GM21515 (cell line): ENCODE results near the gene TSPAN1.

Experiments
- ATAC-seq: cut with Tn5 transposase; IDR thresholded peaks from one replicate; pipeline ENCODE4 v1.9.1; 2021; ENCODE audit not compliant: unreplicated experiment

Gene TSPAN1

DNA sequence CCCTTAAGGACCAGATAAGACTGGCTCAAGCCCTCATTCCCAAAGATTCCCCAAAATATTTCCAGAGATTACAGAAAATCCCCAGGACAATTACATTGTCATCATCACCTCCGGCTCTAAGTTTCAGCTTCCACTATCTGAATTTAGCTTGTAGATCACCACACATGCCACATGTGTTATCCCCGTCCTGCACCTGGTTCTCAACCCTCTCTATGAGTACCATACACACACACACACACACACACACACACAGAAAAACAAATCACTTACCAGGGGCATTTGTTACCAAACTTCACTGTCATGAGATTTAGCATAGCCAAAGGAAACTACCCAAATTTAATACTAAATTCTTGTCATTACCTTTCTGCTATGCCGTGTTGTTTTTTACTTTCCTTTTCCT is 15.4 kb upstream of the TSPAN1 start:
- ATAC-seq: no peak

- ATAC-seq: no peak
Measured at GRCh38 chr1:46160212-46160611, 14.7 kb upstream of the TSPAN1 start.

- no peak for ATAC-seq
Measured at GRCh38 chr1:46166521-46167462, 8.1 kb upstream of the TSPAN1 start.

GRCh38 chr1:46168477-46168876 is 6.4 kb upstream of the TSPAN1 start:
- ATAC-seq: no peak

DNA sequence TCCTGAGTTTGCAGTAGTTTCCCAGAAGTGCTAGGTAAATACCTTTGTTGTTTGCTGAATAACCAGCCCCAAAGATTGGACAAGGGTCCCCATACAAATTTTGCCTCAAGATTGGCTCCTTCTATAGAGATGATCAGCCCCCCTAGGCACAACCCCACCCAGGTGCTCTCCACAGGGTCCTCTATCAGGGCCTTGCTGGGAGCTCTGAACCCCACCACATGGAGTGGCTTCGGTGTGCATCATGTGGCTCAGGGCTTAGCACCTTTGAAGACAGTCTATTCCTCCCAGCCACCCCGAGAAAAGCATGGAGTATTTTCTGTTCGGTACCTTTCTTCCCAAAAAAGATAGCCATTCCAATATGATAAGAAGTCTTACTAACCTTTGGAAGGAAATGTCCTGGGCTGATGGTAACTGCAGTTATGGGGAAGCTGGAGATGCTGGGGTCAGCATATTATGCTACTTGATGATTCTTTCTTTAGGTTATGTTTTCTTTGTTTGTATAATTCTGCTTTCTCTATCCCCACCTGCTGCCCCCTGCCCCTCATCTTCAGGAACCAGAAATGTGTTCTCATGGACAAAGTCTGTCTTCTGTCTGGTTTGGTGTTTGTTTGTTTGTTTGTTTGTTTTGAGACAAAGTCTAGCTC is 5.0 kb upstream of the TSPAN1 start:
- ATAC-seq: no peak

- ATAC-seq: no peak
Measured at GRCh38 chr1:46171351-46171750, 3.5 kb upstream of the TSPAN1 start.

GRCh38 chr1:46171871-46172270 is 3.0 kb upstream of the TSPAN1 start:
- no peak for ATAC-seq

GRCh38 chr1:46172321-46172720 is 2.6 kb upstream of the TSPAN1 start:
- no peak for ATAC-seq

GRCh38 chr1:46173361-46173856 is 1.5 kb upstream of the TSPAN1 start:
- no peak for ATAC-seq

DNA sequence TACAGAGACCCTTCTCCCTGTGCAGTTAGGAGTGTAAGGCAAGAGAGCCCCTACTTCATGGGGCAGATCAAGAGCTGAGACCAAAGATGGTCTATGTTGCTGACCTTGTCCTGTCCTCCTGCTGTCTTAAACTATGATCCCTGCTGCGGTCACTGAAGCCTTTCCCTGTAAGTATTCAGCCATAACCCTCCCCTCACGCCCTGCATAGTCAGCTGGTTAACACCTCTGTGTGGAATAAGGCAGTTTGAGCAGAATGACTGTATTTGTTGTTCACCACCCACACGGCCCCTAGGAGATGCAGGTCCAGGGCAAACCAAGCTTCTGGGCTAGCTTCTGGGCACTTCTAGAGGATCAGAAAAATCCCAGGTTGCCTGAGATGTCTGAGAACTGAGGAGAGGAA is 356 bp downstream of the TSPAN1 start:
- no peak for ATAC-seq

DNA sequence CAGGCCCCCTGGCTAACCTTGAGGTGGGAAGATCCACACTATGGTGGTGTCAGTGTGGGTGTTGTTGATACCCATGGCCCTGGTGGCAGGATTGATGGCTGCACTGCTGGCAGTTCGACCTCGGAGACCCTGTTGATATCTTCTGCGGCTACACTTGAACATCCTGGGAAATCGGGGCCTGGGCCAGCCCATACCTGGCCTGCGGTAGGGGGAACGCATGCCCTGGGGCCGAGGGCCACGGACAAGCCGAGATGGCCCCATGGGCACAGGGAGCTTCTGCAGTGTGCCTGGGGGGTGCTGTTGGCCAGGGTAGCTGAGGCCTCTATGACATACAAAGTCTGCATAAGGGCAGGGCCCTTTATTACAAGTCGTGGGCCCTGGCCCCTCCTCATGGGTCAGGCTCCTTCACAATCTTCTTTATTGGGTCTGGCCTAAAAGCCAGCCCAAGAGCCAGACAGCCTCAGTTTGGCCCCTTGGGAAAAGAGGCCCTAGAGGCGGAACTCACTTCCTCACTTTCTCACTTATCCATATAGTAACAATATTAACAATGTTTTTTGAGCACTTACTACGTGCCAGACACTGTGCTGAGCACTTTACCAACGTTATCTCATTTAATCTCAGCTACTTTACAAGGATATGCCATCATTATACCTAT is 1.5 kb downstream of the TSPAN1 start, which contains the start of gene P3R3URF:
TSS of gene P3R3URF (minus strand) at position 278 of the 655 bp plus-strand sequence. CDS start at position 261, 17 bp downstream.
- ATAC-seq: no peak

- ATAC-seq: peak; percentile 47
Measured at GRCh38 chr1:46179138-46180081, 4.5 kb downstream of the TSPAN1 start.

DNA sequence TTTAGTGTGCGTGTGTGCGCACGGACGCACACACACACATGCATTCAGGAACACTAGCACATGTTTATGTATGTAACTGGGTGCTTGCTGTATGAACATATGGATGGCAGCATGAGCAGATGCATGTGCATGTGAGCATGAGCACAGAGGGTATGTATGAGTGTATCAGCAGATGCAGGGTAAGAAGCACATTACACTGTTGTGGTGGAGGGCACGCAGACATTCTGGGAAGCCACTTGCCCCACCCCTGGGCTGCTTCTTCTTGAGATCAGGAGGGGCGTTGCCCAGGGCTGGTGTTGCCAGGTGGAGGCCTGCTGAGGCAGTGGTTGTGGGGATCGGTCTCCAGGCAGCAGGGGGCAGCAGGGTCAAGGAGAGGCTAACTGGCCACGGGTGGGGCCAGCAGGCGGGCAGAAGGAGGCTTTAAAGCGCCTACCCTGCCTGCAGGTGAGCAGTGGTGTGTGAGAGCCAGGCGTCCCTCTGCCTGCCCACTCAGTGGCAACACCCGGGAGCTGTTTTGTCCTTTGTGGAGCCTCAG is 5.3 kb downstream of the TSPAN1 start:
- no peak for ATAC-seq

- ATAC-seq: no peak
Measured at GRCh38 chr1:46181343-46182260, 6.7 kb downstream of the TSPAN1 start.

GRCh38 chr1:46183079-46183847 is 8.4 kb downstream of the TSPAN1 start:
- no peak for ATAC-seq

- no peak for ATAC-seq
Measured at GRCh38 chr1:46183926-46184557, 9.2 kb downstream of the TSPAN1 start.

DNA sequence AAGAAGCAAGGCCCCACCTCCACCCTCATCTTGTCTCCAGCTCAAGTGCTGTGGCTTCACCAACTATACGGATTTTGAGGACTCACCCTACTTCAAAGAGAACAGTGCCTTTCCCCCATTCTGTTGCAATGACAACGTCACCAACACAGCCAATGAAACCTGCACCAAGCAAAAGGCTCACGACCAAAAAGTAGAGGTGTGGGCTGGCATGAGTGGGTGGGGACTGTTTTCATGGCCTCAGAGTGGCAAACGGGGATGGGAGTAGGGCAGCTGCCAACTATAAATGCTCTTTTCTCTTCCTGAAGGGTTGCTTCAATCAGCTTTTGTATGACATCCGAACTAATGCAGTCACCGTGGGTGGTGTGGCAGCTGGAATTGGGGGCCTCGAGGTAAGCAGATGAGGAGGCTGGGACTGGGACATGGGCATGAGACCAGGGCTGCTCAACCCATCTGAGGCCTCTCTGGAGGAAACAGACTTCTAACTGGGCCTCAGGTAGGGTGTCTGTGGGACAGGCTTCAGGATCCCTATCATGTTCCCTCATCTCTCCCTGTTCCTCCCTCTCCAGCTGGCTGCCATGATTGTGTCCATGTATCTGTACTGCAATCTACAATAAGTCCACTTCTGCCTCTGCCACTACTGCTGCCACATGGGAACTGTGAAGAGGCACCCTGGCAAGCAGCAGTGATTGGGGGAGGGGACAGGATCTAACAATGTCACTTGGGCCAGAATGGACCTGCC is 10.2 kb downstream of the TSPAN1 start:
- ATAC-seq: no peak
